ENCODE results near the gene FOXP1. TPM values are rescaled to one million over a fixed set of nuclear protein-coding genes. Genes with fewer than 3 reads are reported as not detected.

The FOXP1 gene
- total RNA-seq, 1 donor from 2014 or later, result 26.1 TPM

GRCh38 chr3:71226565-71227269, 356.8 kb downstream of the FOXP1 start:
- no peak overlapping the region for H3K4me3 ChIP-seq (ENCODE audit: low read depth, low read length)
- no peak for DNase-seq (ENCODE audit: low read depth)
- TF ChIP-seq, protein P1, sequence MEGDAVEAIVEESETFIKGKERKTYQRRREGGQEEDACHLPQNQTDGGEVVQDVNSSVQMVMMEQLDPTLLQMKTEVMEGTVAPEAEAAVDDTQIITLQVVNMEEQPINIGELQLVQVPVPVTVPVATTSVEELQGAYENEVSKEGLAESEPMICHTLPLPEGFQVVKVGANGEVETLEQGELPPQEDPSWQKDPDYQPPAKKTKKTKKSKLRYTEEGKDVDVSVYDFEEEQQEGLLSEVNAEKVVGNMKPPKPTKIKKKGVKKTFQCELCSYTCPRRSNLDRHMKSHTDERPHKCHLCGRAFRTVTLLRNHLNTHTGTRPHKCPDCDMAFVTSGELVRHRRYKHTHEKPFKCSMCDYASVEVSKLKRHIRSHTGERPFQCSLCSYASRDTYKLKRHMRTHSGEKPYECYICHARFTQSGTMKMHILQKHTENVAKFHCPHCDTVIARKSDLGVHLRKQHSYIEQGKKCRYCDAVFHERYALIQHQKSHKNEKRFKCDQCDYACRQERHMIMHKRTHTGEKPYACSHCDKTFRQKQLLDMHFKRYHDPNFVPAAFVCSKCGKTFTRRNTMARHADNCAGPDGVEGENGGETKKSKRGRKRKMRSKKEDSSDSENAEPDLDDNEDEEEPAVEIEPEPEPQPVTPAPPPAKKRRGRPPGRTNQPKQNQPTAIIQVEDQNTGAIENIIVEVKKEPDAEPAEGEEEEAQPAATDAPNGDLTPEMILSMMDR (conservative IDR thresholded peaks at IDR 0.05; ENCODE audit: low read depth, low read length), result no peak

- DNase-seq (ENCODE audit: low read depth), result no peak
- H3K4me3 ChIP-seq (ENCODE audit: low read depth, low read length), result no peak overlapping the region
- TF ChIP-seq, protein P1 (conservative IDR thresholded peaks at IDR 0.05; ENCODE audit: low read depth, low read length), result no peak
Measured at GRCh38 chr3:71225951-71226564, 357.5 kb downstream of the FOXP1 start.

DNA sequence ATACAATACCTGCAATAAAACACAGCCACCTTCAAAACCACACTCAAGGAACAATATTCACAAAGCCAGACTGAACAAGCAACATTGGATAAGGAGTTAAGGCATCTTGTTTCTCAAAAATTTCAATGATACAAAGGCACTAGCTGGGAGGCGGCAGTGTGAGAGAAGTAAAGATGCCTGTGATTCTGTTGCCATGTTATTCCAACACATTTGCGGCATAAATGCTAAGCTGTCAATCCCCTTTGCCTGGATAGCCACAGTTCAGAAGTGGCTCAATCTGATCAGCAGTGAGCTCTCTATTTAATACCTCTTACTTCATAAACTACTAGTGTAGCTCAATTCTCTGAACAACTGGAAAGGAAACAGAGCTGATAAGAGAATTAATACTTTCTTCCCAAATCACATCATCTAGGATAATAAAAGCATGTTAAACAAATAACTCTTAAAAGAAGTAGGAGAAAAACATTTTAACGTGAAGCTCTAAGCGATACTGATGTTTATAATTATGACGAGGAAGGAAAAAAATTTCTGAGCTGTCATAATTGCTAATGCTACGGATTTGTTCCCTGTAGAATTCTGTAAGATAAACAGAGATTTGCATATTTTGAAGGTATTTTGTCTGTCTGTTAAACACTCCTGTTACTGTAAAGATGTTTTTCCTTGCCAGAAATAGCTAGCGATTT, 358.4 kb downstream of the FOXP1 start:
- DNase-seq (ENCODE audit: low read depth), result no peak
- no peak overlapping the region for H3K4me3 ChIP-seq (ENCODE audit: low read depth, low read length)
- TF ChIP-seq, protein P1 (conservative IDR thresholded peaks at IDR 0.05; ENCODE audit: low read depth, low read length), result no peak

- DNase-seq (ENCODE audit: low read depth), result no peak
Measured at GRCh38 chr3:71219744-71220638, 363.5 kb downstream of the FOXP1 start.

GRCh38 chr3:71218508-71218907, 365.0 kb downstream of the FOXP1 start:
- TF ChIP-seq, protein P1 (conservative IDR thresholded peaks at IDR 0.05; ENCODE audit: low read depth, low read length), result no peak
- H3K4me3 ChIP-seq (ENCODE audit: low read depth, low read length), result no peak overlapping the region
- DNase-seq (ENCODE audit: low read depth), result no peak

More at GRCh38 chr3:71219744-71220638, 363.5 kb downstream of the FOXP1 start:
- H3K4me3 ChIP-seq (ENCODE audit: low read depth, low read length), result no peak overlapping the region
- TF ChIP-seq, protein P1 (conservative IDR thresholded peaks at IDR 0.05; ENCODE audit: low read depth, low read length), result no peak

GRCh38 chr3:71217640-71218222, 365.8 kb downstream of the FOXP1 start:
- no peak overlapping the region for H3K4me3 ChIP-seq (ENCODE audit: low read depth, low read length)
- DNase-seq (ENCODE audit: low read depth), result no peak
- TF ChIP-seq, protein P1 (conservative IDR thresholded peaks at IDR 0.05; ENCODE audit: low read depth, low read length), result no peak
